GM19467 (cell line): Measurements from ENCODE around the gene BMP5.
A peak's percentile ranks its signal among the peaks of the same experiment; 100 is the strongest.

Experiments used
- ATAC-seq: cut with Tn5 transposase; IDR thresholded peaks from one replicate; pipeline ENCODE4 v1.9.1; 2021; ENCODE audit warnings: mild to moderate bottlenecking, moderate library complexity; ENCODE audit not compliant: unreplicated experiment

The BMP5 gene

GRCh38 chr6:55874316-55874715 is 1.1 kb downstream of the BMP5 start:
- ATAC-seq: no peak

- ATAC-seq: no peak
Measured at GRCh38 chr6:55872866-55873265, 2.5 kb downstream of the BMP5 start.

GRCh38 chr6:55870181-55870813 is 5.1 kb downstream of the BMP5 start:
- ATAC-seq: no peak

GRCh38 chr6:55869674-55870073 is 5.7 kb downstream of the BMP5 start:
- ATAC-seq: no peak

GRCh38 chr6:55868771-55869479 is 6.5 kb downstream of the BMP5 start:
- peak; percentile 94 for ATAC-seq

- ATAC-seq: no peak
Measured at GRCh38 chr6:55868176-55868575, 7.2 kb downstream of the BMP5 start.

- ATAC-seq: no peak
Measured at GRCh38 chr6:55866128-55866527, 9.3 kb downstream of the BMP5 start.

GRCh38 chr6:55853008-55854001 is 22.1 kb downstream of the BMP5 start:
- ATAC-seq: no peak

- ATAC-seq: no peak
Measured at GRCh38 chr6:55841341-55841740, 34.0 kb downstream of the BMP5 start.

GRCh38 chr6:55839080-55839479 is 36.3 kb downstream of the BMP5 start:
- ATAC-seq: no peak

- no peak for ATAC-seq
Measured at GRCh38 chr6:55836945-55837344, 38.4 kb downstream of the BMP5 start.

- ATAC-seq: no peak
Measured at GRCh38 chr6:55836481-55836880, 38.9 kb downstream of the BMP5 start.

- ATAC-seq: no peak
Measured at GRCh38 chr6:55835220-55835619, 40.2 kb downstream of the BMP5 start.

GRCh38 chr6:55833284-55833683 is 42.1 kb downstream of the BMP5 start:
- ATAC-seq: peak; percentile 79

- no peak for ATAC-seq
Measured at GRCh38 chr6:55827818-55828522, 47.4 kb downstream of the BMP5 start.

GRCh38 chr6:55826941-55827340 is 48.4 kb downstream of the BMP5 start:
- no peak for ATAC-seq

GRCh38 chr6:55825402-55826051 is 49.9 kb downstream of the BMP5 start:
- ATAC-seq: no peak

GRCh38 chr6:55822815-55823214 is 52.6 kb downstream of the BMP5 start:
- ATAC-seq: no peak

GRCh38 chr6:55822005-55822404 is 53.4 kb downstream of the BMP5 start:
- no peak for ATAC-seq

- no peak for ATAC-seq
Measured at GRCh38 chr6:55820696-55821095, 54.7 kb downstream of the BMP5 start.
